Measurements from ENCODE around the gene TCL1B.
A peak's percentile ranks its signal among the peaks of the same experiment; 100 is the strongest.

The TCL1B gene

GRCh38 chr14:95712398-95712797, 26.2 kb downstream of the TCL1B start:
- peaks cover 12% of the 10 kb centered on the region for H3F3A ChIP-seq (ENCODE audit: insufficient read depth)
- H3K9me2 ChIP-seq (replicated peaks; ENCODE audit: insufficient read depth, low read length), result no peaks in the 10 kb centered on the region
- no peaks in the 10 kb centered on the region for H3K36me3 ChIP-seq (ENCODE audit: low read length)
- no peak overlapping the region for H2AFZ ChIP-seq (ENCODE audit: low read depth, low read length, severe bottlenecking)
- H3K9ac ChIP-seq (ENCODE audit: low read length), result peak overlapping the region; percentile 98
- no peaks in the 10 kb centered on the region for H3K9me3 ChIP-seq (ENCODE audit: insufficient read depth, low read length)
- no peaks in the 10 kb centered on the region for H3K27me3 ChIP-seq (ENCODE audit: low read length)
- H3K79me2 ChIP-seq (ENCODE audit: insufficient read depth, low read length), result peaks cover 20% of the 10 kb centered on the region
- H3K4me3 ChIP-seq (ENCODE audit: insufficient read depth, low read length, poor library complexity, severe bottlenecking), result peak overlapping the region; percentile 97
- H4K20me1 ChIP-seq (ENCODE audit: low read depth, low read length), result no peaks in the 10 kb centered on the region
- H3K27ac ChIP-seq (ENCODE audit: low read depth, low read length), result peak overlapping the region; percentile 80
- no peak for TF ChIP-seq CTCF (IDR thresholded peaks at IDR 0.05; ENCODE audit: insufficient read depth, low read length, poor library complexity, severe bottlenecking)
- no peak for TF ChIP-seq EZH2phosphoT487 (conservative IDR thresholded peaks at IDR 0.05; ENCODE audit: low read length)
- peak overlapping the region; percentile 100 for H3K4me2 ChIP-seq (ENCODE audit: low read depth, low read length, poor library complexity, severe bottlenecking)

DNA sequence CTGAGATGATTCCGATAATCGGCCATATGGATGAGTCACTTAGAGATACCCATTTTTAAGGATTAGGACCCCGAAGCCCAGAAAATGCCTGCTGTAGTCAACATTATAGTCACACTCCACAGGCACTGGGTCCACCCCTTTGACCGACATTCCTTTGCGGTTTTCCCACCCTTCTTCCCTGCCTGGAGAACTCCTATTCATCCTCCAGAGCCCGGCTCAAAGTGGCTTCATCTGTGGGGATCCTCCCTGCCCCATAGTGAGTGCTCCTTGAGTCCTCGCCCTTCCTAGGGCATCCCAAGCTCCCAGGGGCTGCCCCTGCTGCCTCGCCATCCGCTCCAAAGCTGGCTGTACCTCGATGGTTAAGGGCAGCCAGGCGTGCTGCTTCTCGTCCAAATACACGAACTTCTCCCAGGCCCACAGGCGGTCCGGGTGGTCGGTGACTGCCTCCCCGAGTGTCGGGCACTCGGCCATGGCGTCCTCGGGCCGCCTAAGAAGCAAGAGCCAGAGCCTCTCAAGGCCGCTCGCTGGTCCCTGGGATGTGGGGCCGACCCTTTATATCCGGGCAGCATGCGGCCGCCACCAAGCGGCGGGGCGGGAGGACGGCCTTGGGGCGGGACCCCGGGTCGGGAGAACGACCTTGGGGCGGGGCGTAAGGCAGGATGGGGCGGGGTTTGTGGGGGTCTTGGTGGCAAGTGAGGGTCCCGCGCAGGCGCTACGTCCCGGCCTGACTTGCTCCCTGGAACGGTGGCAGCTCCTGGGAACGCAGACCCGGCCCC, 27.6 kb downstream of the TCL1B start, which contains the start of gene TCL1A:
Gene TCL1A (minus strand): TSS at position 530 of the 776 bp plus-strand sequence. CDS start 59 bp downstream, at position 471.
- H3K4me3 ChIP-seq (ENCODE audit: insufficient read depth, low read length, poor library complexity, severe bottlenecking), result peak within 1 kb of the TSS; percentile 97

GRCh38 chr14:95722525-95723190, 36.4 kb downstream of the TCL1B start:
- Histone ChIP-seq H4K20me1 (ENCODE audit: low read depth, low read length) (no peaks in the 10 kb centered on the region), H3K36me3 (ENCODE audit: low read length) (no peaks in the 10 kb centered on the region), H2AFZ (ENCODE audit: low read depth, low read length, severe bottlenecking) (no peak overlapping the region), H3K27me3 (ENCODE audit: low read length) (no peaks in the 10 kb centered on the region), H3K27ac (ENCODE audit: low read depth, low read length) (no peak overlapping the region), H3K9me3 (ENCODE audit: insufficient read depth, low read length) (no peaks in the 10 kb centered on the region), H3K9me2 (replicated peaks; ENCODE audit: insufficient read depth, low read length) (no peaks in the 10 kb centered on the region), H3K4me3 (ENCODE audit: insufficient read depth, low read length, poor library complexity, severe bottlenecking) (no peak overlapping the region), H3K79me2 (ENCODE audit: insufficient read depth, low read length) (no peaks in the 10 kb centered on the region), H3K4me2 (ENCODE audit: low read depth, low read length, poor library complexity, severe bottlenecking) (no peak overlapping the region), H3K9ac (ENCODE audit: low read length) (no peak overlapping the region), H3F3A (ENCODE audit: insufficient read depth) (no peaks in the 10 kb centered on the region)
- TF ChIP-seq CTCF (IDR thresholded peaks at IDR 0.05; ENCODE audit: insufficient read depth, low read length, poor library complexity, severe bottlenecking), result no peak
- TF ChIP-seq EZH2phosphoT487 (conservative IDR thresholded peaks at IDR 0.05; ENCODE audit: low read length), result no peak

More for the DNA sequence above, 27.6 kb downstream of the TCL1B start, which contains the start of gene TCL1A:
- H3K4me2 ChIP-seq (ENCODE audit: low read depth, low read length, poor library complexity, severe bottlenecking), result peak within 1 kb of the TSS; percentile 100
- TF ChIP-seq CTCF (IDR thresholded peaks at IDR 0.05; ENCODE audit: insufficient read depth, low read length, poor library complexity, severe bottlenecking) (peak; percentile 36), EZH2phosphoT487 (conservative IDR thresholded peaks at IDR 0.05; ENCODE audit: low read length) (no peak)
- no peaks in the 10 kb centered on the region for H4K20me1 ChIP-seq (ENCODE audit: low read depth, low read length)
- H3K36me3 ChIP-seq (ENCODE audit: low read length), result no peaks in the 10 kb centered on the region
- no peaks in the 10 kb centered on the region for H3K9me3 ChIP-seq (ENCODE audit: insufficient read depth, low read length)
- H2AFZ ChIP-seq (ENCODE audit: low read depth, low read length, severe bottlenecking), result peak within 1 kb of the TSS; percentile 85
- peaks cover 20% of the 10 kb centered on the region for H3K79me2 ChIP-seq (ENCODE audit: insufficient read depth, low read length)
- no peaks in the 10 kb centered on the region for H3K27me3 ChIP-seq (ENCODE audit: low read length)
- H3K9ac ChIP-seq (ENCODE audit: low read length), result peak within 1 kb of the TSS; percentile 98
- H3K9me2 ChIP-seq (replicated peaks; ENCODE audit: insufficient read depth, low read length), result no peaks in the 10 kb centered on the region
- H3F3A ChIP-seq (ENCODE audit: insufficient read depth), result peaks cover 6% of the 10 kb centered on the region
- peak within 1 kb of the TSS; percentile 80 for H3K27ac ChIP-seq (ENCODE audit: low read depth, low read length)
